Measurements from ENCODE around the gene MX1. TPM values are rescaled to one million over a fixed set of nuclear protein-coding genes. Genes with fewer than 3 reads are reported as not detected.

Gene MX1
- total RNA-seq, 2 experiments from 2014 or later, result 39.4 to 40.0 TPM

- H3K4me1 Mint-ChIP-seq (ENCODE audit: low read depth), result no peaks in the 10 kb centered on the region
- no peak overlapping the region for H3K27ac Mint-ChIP-seq
- H3K27me3 Mint-ChIP-seq, result peaks cover 9% of the 10 kb centered on the region
- no peak overlapping the region for H3K4me3 Mint-ChIP-seq
- ATAC-seq, result no peak
- intact Hi-C loops (cut with micrococcal nuclease), result no loop called here
- DNase-seq, result no peak
- no peaks in the 10 kb centered on the region for H3K36me3 Mint-ChIP-seq (ENCODE audit: low read depth)
- TF ChIP-seq CTCF (IDR thresholded peaks at IDR 0.05), result no peak
- no peaks in the 10 kb centered on the region for H3K9me3 Mint-ChIP-seq
- CTCF ChIA-PET, result no interaction called here
- POLR2A ChIA-PET, result no interaction called here
Measured at GRCh38 chr21:41500363-41500762, 74.3 kb downstream of the MX1 start.

- POLR2A ChIA-PET, result no interaction called here
- ATAC-seq (no peak), DNase-seq (no peak)
- Mint-ChIP-seq H3K27me3 (peaks cover 12% of the 10 kb centered on the region), H3K36me3 (ENCODE audit: low read depth) (no peaks in the 10 kb centered on the region), H3K9me3 (no peaks in the 10 kb centered on the region), H3K4me3 (no peak overlapping the region), H3K4me1 (ENCODE audit: low read depth) (no peaks in the 10 kb centered on the region), H3K27ac (no peak overlapping the region)
- intact Hi-C loops (cut with micrococcal nuclease), result no loop called here
- CTCF ChIA-PET, result no interaction called here
- TF ChIP-seq CTCF (IDR thresholded peaks at IDR 0.05), result no peak
Measured at GRCh38 chr21:41500931-41501381, 74.9 kb downstream of the MX1 start.

- CTCF ChIA-PET, result no interaction called here
- POLR2A ChIA-PET, result no interaction called here
- no peak for ATAC-seq
- intact Hi-C loops (cut with micrococcal nuclease), result no loop called here
- no peak for TF ChIP-seq CTCF (IDR thresholded peaks at IDR 0.05)
- Mint-ChIP-seq H3K27me3 (peaks cover 20% of the 10 kb centered on the region), H3K4me1 (ENCODE audit: low read depth) (no peaks in the 10 kb centered on the region), H3K27ac (no peak overlapping the region), H3K36me3 (ENCODE audit: low read depth) (no peaks in the 10 kb centered on the region), H3K9me3 (no peaks in the 10 kb centered on the region), H3K4me3 (no peak overlapping the region)
- no peak for DNase-seq
Measured at GRCh38 chr21:41501919-41502318, 75.9 kb downstream of the MX1 start.

- Mint-ChIP-seq H3K4me1 (ENCODE audit: low read depth) (no peaks in the 10 kb centered on the region), H3K27me3 (peaks cover 23% of the 10 kb centered on the region), H3K27ac (no peak overlapping the region), H3K9me3 (no peaks in the 10 kb centered on the region), H3K36me3 (ENCODE audit: low read depth) (no peaks in the 10 kb centered on the region), H3K4me3 (no peak overlapping the region)
- POLR2A ChIA-PET, result no interaction called here
- no peak for DNase-seq
- CTCF ChIA-PET, result no interaction called here
- no peak for ATAC-seq
- no peak for TF ChIP-seq CTCF (IDR thresholded peaks at IDR 0.05)
- intact Hi-C loops (cut with micrococcal nuclease), result no loop called here
Measured at GRCh38 chr21:41503331-41503730, 77.3 kb downstream of the MX1 start.

- H3K4me3 Mint-ChIP-seq, result no peak overlapping the region
- TF ChIP-seq CTCF (IDR thresholded peaks at IDR 0.05), result no peak
- no peaks in the 10 kb centered on the region for H3K36me3 Mint-ChIP-seq (ENCODE audit: low read depth)
- H3K9me3 Mint-ChIP-seq, result no peaks in the 10 kb centered on the region
- no peaks in the 10 kb centered on the region for H3K4me1 Mint-ChIP-seq (ENCODE audit: low read depth)
- H3K27me3 Mint-ChIP-seq, result peaks cover 29% of the 10 kb centered on the region
- CTCF ChIA-PET, result no interaction called here
- POLR2A ChIA-PET, result no interaction called here
- no peak for ATAC-seq
- no peak for DNase-seq
- H3K27ac Mint-ChIP-seq, result no peak overlapping the region
- intact Hi-C loops (cut with micrococcal nuclease), result no loop called here
Measured at GRCh38 chr21:41504030-41504429, 78.0 kb downstream of the MX1 start.
